Measurements from ENCODE around the gene TLX2.
A peak's percentile ranks its signal among the peaks of the same experiment; 100 is the strongest.
"Not testable (repeated sequence)": the region's sequence is repeated elsewhere in the genome, so short reads cannot be mapped to it uniquely, and the experiment has no call there.

Gene TLX2

GRCh38 chr2:74514368-74515270 is at the start of gene TLX2:
Gene TLX2 (plus strand): TSS chr2:74514450. CDS start chr2:74514807, 357 bp downstream.
- peak within 1 kb of the TSS; percentile 55 for H3K4me3 Mint-ChIP-seq
- H3K27me3 Mint-ChIP-seq, result peaks cover 79% of the 10 kb centered on the region
- DNase-seq, result no peak
- no peaks in the 10 kb centered on the region for H3K9me3 Mint-ChIP-seq
- peaks cover 29% of the 10 kb centered on the region for H3K4me1 Mint-ChIP-seq (ENCODE audit: low read depth)
- peak within 1 kb of the TSS; percentile 14 for H3K27ac Mint-ChIP-seq
- H3K36me3 Mint-ChIP-seq (ENCODE audit: low read depth), result no peaks in the 10 kb centered on the region

GRCh38 chr2:74470742-74471141 is 43.5 kb upstream of the TLX2 start:
- Mint-ChIP-seq H3K36me3 (ENCODE audit: low read depth) (peaks cover 50% of the 10 kb centered on the region), H3K4me3 (peak overlapping the region; percentile 56), H3K4me1 (ENCODE audit: low read depth) (peaks cover 31% of the 10 kb centered on the region), H3K27ac (peak overlapping the region; percentile 91)
- H3K27me3 Mint-ChIP-seq, H3K9me3 Mint-ChIP-seq, DNase-seq: not testable (repeated sequence)

- no peaks in the 10 kb centered on the region for H3K9me3 Mint-ChIP-seq
- DNase-seq, result no peak
- H3K27ac Mint-ChIP-seq, result peak overlapping the region; percentile 99
- H3K27me3 Mint-ChIP-seq, result no peaks in the 10 kb centered on the region
- peak overlapping the region; percentile 96 for H3K4me3 Mint-ChIP-seq
- peaks cover 27% of the 10 kb centered on the region for H3K4me1 Mint-ChIP-seq (ENCODE audit: low read depth)
- H3K36me3 Mint-ChIP-seq (ENCODE audit: low read depth), result peaks cover 55% of the 10 kb centered on the region
Observed at GRCh38 chr2:74471332-74472065, 42.8 kb upstream of the TLX2 start.

GRCh38 chr2:74472086-74472944 is 41.9 kb upstream of the TLX2 start, which contains the start of gene MRPL53:
Gene MRPL53 (minus strand): TSS chr2:74472680. CDS start chr2:74472660, 20 bp downstream.
- no peaks in the 10 kb centered on the region for H3K27me3 Mint-ChIP-seq
- no peaks in the 10 kb centered on the region for H3K9me3 Mint-ChIP-seq
- H3K27ac Mint-ChIP-seq, result peak within 1 kb of the TSS; percentile 99
- peak; percentile 98 for DNase-seq
- peak within 1 kb of the TSS; percentile 96 for H3K4me3 Mint-ChIP-seq
- peaks cover 63% of the 10 kb centered on the region for H3K36me3 Mint-ChIP-seq (ENCODE audit: low read depth)
- peaks cover 26% of the 10 kb centered on the region for H3K4me1 Mint-ChIP-seq (ENCODE audit: low read depth)

GRCh38 chr2:74472945-74473258 is 41.3 kb upstream of the TLX2 start:
- Mint-ChIP-seq H3K36me3 (ENCODE audit: low read depth) (peaks cover 67% of the 10 kb centered on the region), H3K4me3 (peak overlapping the region; percentile 96), H3K27me3 (no peaks in the 10 kb centered on the region)

GRCh38 chr2:74474481-74474880 is 39.8 kb upstream of the TLX2 start:
- DNase-seq, result no peak
- Mint-ChIP-seq H3K4me3 (no peak overlapping the region), H3K9me3 (no peaks in the 10 kb centered on the region), H3K36me3 (ENCODE audit: low read depth) (peaks cover 73% of the 10 kb centered on the region), H3K27ac (no peak overlapping the region), H3K27me3 (no peaks in the 10 kb centered on the region), H3K4me1 (ENCODE audit: low read depth) (peaks cover 29% of the 10 kb centered on the region)

More at GRCh38 chr2:74472945-74473258, 41.3 kb upstream of the TLX2 start:
- Mint-ChIP-seq H3K27ac (peak overlapping the region; percentile 99), H3K9me3 (no peaks in the 10 kb centered on the region), H3K4me1 (ENCODE audit: low read depth) (peaks cover 26% of the 10 kb centered on the region)
- DNase-seq, result no peak

- H3K27ac Mint-ChIP-seq, result no peak overlapping the region
- no peak overlapping the region for H3K4me3 Mint-ChIP-seq
- no peak for DNase-seq
- H3K36me3 Mint-ChIP-seq (ENCODE audit: low read depth), result peaks cover 75% of the 10 kb centered on the region
- peaks cover 28% of the 10 kb centered on the region for H3K4me1 Mint-ChIP-seq (ENCODE audit: low read depth)
- H3K27me3 Mint-ChIP-seq, result no peaks in the 10 kb centered on the region
- H3K9me3 Mint-ChIP-seq, result no peaks in the 10 kb centered on the region
Observed at GRCh38 chr2:74474899-74475298, 39.4 kb upstream of the TLX2 start.

- peaks cover 67% of the 10 kb centered on the region for H3K36me3 Mint-ChIP-seq (ENCODE audit: low read depth)
Observed at GRCh38 chr2:74481431-74481830, 32.8 kb upstream of the TLX2 start.

GRCh38 chr2:74481961-74482800 is 32.1 kb upstream of the TLX2 start:
- Mint-ChIP-seq H3K27ac (peak overlapping the region; percentile 100), H3K4me3 (peak overlapping the region; percentile 99), H3K27me3 (no peaks in the 10 kb centered on the region), H3K4me1 (ENCODE audit: low read depth) (peaks cover 41% of the 10 kb centered on the region), H3K36me3 (ENCODE audit: low read depth) (peaks cover 67% of the 10 kb centered on the region), H3K9me3 (no peaks in the 10 kb centered on the region)
- DNase-seq, result no peak

More at GRCh38 chr2:74481431-74481830, 32.8 kb upstream of the TLX2 start:
- Mint-ChIP-seq H3K4me1 (ENCODE audit: low read depth) (peaks cover 39% of the 10 kb centered on the region), H3K27me3 (no peaks in the 10 kb centered on the region), H3K9me3 (no peaks in the 10 kb centered on the region), H3K27ac (peak overlapping the region; percentile 30), H3K4me3 (peak overlapping the region; percentile 99)
- DNase-seq, result no peak

GRCh38 chr2:74482801-74483674 is 31.2 kb upstream of the TLX2 start, which contains the start of the genes CCDC142 and TTC31:
Gene CCDC142 (minus strand): TSS chr2:74482998. CDS start chr2:74482837, 161 bp downstream.
Gene TTC31 (plus strand): TSS chr2:74483081. CDS start chr2:74483096, 15 bp downstream.
- H3K27ac Mint-ChIP-seq, result peak within 1 kb of the TSS; percentile 100
- H3K4me1 Mint-ChIP-seq (ENCODE audit: low read depth), result peaks cover 41% of the 10 kb centered on the region
- DNase-seq, result peak; percentile 93
- H3K9me3 Mint-ChIP-seq, result no peaks in the 10 kb centered on the region
- peak within 1 kb of the TSS; percentile 99 for H3K4me3 Mint-ChIP-seq
- peaks cover 64% of the 10 kb centered on the region for H3K36me3 Mint-ChIP-seq (ENCODE audit: low read depth)
- no peaks in the 10 kb centered on the region for H3K27me3 Mint-ChIP-seq

GRCh38 chr2:74483675-74484164 is 30.5 kb upstream of the TLX2 start:
- H3K27me3 Mint-ChIP-seq, H3K9me3 Mint-ChIP-seq, DNase-seq: not testable (repeated sequence)
- Mint-ChIP-seq H3K27ac (peak overlapping the region; percentile 100), H3K36me3 (ENCODE audit: low read depth) (peaks cover 67% of the 10 kb centered on the region), H3K4me3 (peak overlapping the region; percentile 99), H3K4me1 (ENCODE audit: low read depth) (peaks cover 41% of the 10 kb centered on the region)

- H3K36me3 Mint-ChIP-seq (ENCODE audit: low read depth), result peaks cover 66% of the 10 kb centered on the region
- peaks cover 24% of the 10 kb centered on the region for H3K4me1 Mint-ChIP-seq (ENCODE audit: low read depth)
- no peak overlapping the region for H3K4me3 Mint-ChIP-seq
- no peak for DNase-seq
- no peaks in the 10 kb centered on the region for H3K9me3 Mint-ChIP-seq
- no peaks in the 10 kb centered on the region for H3K27me3 Mint-ChIP-seq
- no peak overlapping the region for H3K27ac Mint-ChIP-seq
Observed at GRCh38 chr2:74486141-74486540, 28.1 kb upstream of the TLX2 start.
